HG02642 (cell line): Measurements from ENCODE around the gene XNDC1N.

ENCODE experiments used
- ATAC-seq: cut with Tn5 transposase; IDR thresholded peaks from one replicate; pipeline ENCODE4 v1.9.1; 2021; ENCODE audit warnings: mild to moderate bottlenecking; ENCODE audit not compliant: unreplicated experiment, poor library complexity

XNDC1N gene, protein sequence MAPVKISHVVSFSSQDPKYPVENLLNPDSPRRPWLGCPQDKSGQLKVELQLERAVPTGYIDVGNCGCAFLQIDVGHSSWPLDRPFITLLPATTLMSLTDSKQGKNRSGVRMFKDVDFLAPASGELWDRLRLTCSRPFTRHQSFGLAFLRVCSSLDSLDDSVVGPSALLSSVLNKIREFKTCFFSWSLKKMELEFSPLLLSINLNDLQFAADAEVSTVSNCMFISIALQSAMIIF

GRCh38 chr11:71927820-71928736, at the start of gene XNDC1N:
XNDC1N (minus strand) TSS chr11:71928594; CDS start chr11:71923353, 5,241 bp downstream.
- ATAC-seq: peak; percentile 77

- ATAC-seq: no peak
These were observed 49.5 kb upstream of the XNDC1N start for GRCh38 chr11:71977743-71978418.

- no peak for ATAC-seq
These were observed 48.7 kb upstream of the XNDC1N start for GRCh38 chr11:71977090-71977489.

DNA sequence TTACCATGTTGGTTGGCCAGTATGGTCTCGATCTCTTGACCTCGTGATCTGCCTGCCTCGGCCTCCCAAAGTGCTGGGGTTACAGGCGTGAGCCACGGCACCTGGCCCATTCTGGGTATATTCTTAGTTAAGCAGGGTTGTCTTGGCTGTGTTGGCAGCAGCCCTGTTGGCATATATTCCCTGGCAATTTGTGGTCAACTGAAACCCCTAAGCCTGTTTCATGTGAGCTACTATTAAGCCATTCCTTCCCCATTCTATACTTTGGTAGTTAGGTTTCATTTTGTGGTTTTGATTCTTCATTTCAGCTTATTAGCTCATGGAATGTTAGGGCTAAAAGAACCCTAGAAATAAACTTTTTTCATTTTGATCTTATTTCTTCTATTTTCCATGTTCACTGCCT, 48.2 kb upstream of the XNDC1N start:
- ATAC-seq: no peak

DNA sequence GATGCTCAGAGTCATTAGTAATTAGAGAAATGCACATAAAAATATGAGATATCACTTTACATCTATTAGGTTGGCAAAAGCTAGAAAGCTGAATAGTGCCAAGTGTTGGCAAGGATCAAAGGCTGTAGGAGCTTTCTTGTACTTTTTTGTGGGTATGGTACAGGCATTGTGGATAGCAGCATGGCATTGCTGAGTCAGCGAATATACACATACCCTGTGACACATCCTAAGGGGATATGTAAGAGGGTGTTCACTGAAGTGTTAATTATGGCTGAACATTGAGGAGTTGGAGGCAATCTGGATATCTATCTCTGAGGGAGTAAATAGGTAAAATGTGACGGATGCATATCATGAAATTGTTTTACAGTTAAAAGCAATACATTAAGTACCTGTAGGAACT, 43.3 kb upstream of the XNDC1N start:
- ATAC-seq: no peak

DNA sequence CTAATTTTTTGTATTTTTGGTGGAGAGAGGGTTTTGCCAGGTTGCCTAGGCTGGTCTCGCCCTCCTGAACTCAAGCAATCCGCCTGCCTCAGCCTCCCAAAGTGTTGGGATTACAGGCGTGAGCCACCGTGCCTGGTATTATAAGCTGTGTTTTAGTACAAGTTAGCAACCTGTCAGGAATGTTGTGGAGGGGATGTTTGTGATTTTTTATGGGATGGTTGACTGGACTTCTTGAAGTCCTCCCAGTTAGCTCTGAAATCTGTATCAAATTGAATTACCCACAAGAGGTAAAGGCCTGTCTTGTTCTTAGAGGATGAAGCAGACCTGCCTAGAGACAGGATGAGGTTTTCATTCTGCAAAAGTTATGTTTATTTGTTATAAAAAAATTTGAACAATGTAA, 36.2 kb upstream of the XNDC1N start:
- ATAC-seq: no peak

- no peak for ATAC-seq
These were observed 35.1 kb upstream of the XNDC1N start for GRCh38 chr11:71963468-71963867.

DNA sequence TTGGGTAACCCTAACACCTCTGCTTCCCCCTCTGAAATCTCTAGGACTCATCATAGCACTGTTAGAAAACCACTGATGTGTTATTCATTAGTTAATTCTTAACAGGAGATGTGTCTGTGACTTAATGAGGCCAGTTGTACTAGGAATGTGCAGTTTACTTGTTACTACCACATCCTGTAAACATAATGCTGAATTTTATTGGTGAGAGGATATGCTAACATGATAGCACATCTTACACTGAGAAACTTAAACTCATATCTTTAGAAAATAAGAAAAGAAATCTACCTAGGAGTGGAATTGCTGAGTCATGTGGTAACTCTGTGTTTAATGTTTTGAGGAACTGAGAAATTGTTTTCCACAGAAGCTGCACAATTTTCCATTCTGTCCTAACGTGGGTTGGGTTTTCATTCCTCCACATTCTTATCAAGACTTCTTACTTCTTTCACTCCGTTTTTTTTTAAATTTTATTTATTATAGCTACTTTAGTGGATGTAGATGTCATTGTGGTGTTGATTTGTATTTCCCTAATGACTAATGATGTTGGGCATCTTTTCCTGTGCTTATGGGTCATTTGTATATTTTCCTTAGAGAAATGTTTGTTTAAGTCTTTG, 34.1 kb upstream of the XNDC1N start:
- no peak for ATAC-seq

DNA sequence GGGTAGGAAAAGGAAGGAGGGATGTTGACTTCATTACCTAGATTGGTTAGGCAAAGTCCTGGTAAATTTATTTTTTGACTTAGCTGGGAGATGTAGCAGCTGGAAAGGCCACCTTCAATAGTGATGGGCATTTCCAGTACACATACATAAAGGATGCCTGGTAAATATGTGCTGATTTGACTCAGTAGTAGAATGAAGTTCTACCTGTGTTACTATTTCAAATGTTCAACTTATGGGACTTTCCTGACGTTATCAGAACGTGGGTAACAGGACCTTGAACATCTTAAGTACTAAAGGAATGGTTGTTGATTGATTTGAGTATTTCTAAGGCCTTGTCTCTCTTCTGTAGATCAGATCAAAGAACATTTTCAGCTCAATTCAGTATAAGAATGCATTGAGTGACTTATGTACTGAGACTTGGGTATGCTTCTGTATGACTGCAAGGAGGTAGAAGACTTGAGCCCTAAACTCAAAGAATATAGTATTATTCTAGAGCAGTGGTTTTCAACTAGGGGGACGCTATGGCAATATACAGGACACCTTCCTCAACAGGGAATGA, 27.6 kb upstream of the XNDC1N start:
- no peak for ATAC-seq

- no peak for ATAC-seq
These were observed 23.4 kb upstream of the XNDC1N start for GRCh38 chr11:71951741-71952310.

DNA sequence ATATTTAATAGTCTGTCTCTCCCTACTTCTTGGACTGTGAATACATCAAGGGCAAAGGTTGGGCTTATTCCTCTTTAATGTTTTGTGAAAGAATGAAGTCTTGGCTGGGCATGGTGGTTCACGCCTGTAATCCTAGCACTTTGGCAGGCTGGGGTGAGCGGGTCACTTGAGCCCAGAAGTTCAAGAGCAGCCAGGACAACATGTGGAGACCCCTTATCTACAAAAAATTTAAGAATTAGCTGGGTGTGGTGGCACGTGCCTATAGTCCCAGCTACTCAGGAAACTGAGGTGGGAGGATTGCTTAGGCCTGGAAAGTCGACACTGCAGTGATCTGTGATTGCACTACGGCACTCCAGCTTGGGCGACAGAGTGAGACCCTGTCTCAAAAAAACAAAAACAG, 20.6 kb upstream of the XNDC1N start:
- no peak for ATAC-seq

DNA sequence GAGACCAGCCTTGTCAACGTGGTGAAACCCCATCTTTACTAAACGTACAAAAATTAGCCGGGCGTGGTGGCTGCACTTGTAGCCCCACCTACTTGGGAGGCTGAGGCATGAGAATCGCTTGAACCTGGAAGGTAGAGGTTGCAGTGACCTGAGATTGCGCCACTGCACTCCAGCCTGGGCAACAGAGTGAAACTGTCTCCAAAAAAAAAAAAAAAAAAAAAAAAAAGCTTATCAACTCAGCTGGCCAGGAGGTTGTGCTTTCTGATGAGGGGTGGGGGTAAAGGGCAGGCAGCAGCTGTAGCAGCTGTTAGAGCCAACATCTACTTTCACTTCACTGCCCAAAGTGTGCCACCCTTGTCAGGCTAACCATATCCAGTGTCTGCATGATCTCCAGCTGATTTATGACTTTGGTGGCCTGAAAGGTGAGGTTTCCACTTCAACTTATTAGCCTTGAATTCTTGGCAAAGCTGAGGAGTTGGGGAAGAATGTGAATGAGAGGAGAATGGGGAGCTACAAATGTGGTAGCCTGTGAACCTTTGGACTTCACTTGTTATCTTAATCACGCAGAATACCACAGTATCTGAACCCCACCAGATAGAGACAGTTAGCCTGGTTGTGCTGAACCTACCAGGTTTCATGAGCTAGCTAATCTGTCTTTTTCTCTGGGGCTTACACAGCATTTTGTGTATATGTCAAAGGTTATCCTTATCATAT, 20.1 kb upstream of the XNDC1N start:
- no peak for ATAC-seq

DNA sequence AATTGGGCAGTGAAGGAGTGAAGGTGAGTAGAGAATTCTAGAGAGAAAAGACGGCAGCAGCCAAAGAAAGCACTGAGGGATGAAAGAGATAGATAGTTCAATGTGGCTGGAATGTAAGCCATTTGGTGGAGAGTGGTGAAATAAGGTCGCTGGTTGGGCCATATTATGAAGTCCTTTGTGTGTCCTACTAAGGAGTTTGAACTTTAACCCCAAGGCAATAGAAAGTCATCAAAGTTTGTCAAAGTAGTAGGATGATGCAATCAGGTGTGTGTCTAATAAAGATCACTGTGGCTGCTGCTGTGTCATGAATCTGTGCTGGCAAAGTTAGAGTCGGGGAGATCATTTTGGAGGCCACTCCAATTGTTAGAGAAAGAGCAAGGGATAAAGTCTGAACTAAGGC, 19.1 kb upstream of the XNDC1N start:
- ATAC-seq: no peak

DNA sequence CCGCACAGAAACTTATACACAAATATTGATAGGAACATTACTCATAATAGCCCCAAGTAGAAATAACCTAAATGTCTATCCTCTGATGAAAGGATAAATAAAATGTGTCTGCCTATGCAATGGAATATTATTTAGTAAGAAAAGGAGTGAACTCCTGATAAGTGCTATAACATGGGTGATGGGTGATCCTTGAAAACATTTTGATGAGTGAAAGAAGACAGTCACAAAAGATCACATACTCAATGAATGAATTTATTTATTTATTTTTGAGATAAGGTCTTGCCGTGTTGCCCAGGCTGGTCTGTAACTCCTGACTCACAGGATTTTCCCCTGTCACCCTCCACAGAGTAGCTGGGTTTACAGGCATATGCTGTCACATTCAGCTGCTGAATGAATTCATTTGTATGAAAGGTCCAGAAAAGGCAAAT, 17.8 kb upstream of the XNDC1N start:
- ATAC-seq: no peak

GRCh38 chr11:71940561-71941219, 12.3 kb upstream of the XNDC1N start:
- ATAC-seq: no peak

DNA sequence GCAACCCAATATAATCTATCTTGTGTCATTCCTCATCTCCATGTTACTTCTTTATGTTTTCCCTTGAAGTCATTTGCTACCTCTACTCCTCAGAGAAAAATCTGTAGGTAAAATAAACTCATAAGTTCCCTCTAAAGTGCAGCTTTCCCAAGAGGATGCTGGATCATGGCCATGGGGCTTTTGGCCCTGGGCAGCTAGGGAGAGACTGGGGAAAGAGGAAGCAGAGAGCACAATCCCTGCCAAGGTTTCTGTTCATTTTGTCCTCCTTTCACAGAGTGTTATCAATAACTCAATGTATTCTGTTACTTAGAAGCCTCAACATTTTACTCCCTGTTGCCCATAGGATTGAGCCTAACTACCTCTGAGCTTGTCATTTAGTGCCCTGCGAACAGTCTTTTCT, 9.4 kb upstream of the XNDC1N start:
- ATAC-seq: no peak

GRCh38 chr11:71936825-71937224, 8.4 kb upstream of the XNDC1N start:
- ATAC-seq: no peak

DNA sequence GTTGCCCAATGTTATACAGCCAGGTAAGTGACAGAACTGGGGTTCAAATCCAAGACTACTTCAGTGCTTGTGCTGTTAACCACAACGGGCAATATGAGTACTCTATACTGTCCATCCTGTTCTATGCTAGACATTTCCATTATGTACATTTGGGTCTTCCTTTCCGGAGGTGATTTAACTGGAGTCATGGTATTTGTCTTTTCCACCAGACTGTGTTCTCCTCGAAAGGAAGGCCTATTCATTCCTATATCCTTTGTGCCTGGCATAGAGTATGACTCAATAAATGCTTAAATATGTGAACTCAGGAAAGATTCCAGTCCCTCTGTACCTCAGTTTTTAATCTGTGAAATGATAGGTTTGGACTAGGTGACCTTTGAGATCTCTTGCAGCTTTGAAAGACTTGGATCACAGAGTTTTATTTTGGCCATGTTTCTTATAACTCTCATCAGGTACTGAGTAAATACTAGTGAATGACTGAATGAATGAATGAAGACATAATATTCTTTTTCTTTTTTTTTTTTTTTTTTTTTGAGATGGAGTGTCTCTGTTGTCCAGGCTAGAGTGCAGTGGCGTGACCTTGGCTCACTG, 7.0 kb upstream of the XNDC1N start:
- ATAC-seq: no peak

GRCh38 chr11:71934213-71934612, 5.8 kb upstream of the XNDC1N start:
- no peak for ATAC-seq
